Activated CD4-positive, alpha-beta T cell treated with anti-CD3 and anti-CD28 coated beads for 48 hours (primary cell): ENCODE data around the gene ADO.

Source experiments
- DNase-seq: peaks from one replicate; pipeline ENCODE4 v3.0.0-alpha.2; 2020

Gene ADO

DNA sequence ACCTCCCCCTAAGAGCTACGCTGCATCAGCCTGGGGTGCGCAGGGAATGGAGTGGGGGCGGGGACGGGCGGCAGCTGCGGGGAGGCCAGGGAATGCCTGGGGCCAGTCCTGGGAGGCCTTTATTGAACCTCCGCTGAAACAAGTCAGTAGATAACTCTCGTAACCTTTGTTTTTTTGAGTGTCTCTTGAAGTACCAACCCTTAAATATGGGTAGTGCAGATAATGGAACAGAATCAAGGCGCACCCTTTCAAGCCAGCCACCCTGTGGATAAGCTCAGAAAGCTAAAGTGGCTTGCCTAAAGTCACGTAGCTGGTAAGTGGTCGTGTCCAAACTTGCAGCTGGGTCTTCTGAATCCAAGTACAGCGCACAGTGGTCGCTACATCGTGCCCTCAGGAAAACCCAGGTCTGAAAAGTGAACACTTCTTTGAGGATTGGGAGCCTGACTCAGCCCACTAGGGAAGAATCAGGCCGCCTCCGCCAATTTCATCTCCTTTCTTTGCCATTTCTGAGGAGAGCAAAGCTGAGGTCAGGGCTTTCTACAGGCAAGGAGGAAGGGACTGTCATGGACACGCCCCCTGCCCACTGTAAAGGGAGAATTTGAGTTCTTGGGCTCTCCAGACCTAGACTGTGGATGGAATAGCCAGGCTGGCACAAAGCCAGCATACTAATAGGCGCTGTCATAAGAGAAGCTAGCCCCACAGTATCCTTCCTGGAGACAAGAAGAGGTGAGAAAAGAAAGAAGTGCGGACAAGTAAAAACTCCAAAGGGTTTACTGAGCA lies 14.8 kb downstream of the ADO start:
- DNase-seq = peak; percentile 16

DNA sequence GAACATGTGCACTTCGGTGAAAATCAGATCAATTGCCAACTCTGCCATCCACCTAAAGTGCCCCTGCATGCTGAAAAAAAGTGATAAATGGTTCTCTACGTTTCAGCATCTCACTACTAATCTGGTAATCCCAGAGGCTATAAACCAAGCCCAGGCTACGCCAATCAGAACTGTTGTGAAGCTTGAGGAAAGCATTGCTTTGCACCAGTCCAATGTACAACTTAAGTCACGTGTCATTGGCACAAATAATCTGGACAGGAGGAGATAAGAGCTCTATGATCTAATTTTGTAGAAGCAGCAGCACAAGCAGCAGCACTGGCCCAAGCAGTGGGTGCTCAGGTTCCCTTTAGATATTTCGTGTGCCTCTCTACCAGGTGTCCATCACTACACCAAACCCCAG lies 16.1 kb downstream of the ADO start:
- DNase-seq = no peak

DNA sequence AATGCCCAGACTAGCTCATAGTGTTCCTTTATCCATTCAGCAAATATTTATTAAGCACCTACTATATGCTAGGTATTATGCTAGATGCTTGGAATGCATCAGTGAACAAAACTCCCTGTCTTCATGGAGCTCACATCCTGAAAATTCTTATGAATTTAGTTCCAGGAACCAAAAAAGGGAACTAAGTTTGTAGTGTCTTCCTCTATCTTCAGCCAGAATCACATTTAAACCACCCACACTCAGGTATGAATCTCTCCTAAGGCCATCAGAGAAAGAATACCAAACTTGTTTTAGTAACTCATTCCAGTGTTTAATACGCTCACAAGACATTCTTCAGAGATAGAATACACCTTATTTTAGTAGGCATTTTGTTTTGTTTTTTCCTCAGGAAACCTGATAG lies 21.8 kb downstream of the ADO start:
- no peak for DNase-seq

DNA sequence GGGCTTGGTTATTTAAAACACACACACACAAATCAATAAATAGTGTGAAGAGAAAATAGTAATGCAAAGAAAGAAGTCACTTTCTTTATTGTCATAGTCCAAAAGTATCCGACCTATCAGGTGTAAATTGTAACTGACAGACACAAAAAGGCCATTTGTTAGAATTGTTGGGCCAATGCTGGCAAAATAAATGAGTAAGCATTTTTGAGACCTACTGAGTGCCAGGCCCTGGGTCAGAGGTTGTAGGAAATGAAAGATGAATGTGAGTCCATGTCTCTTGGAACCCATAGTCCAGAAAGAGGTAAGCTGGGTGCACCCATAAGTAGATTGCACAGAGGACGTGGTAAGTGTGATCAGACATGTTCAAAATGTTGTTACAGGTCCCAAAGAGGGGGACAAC lies 25.1 kb downstream of the ADO start:
- no peak for DNase-seq

DNA sequence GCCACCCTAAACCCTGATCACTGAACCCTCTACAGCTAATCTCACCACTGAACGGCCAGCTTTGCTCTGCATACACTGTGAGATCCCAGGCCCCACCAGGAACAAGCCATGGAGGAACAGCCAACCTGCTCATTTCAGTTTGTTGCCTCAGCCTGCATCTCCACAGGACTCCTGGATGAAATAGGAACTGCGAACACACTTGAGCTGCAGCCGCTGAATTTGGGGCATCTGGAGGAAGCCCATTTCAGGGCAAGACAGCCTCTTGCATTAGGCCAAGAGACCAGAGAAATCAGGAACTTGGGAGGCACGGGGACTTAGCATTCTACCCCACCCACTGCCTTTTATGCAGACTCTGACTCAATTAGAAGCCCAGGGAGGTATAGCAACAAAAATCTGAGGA lies 26.2 kb downstream of the ADO start:
- DNase-seq = no peak

DNA sequence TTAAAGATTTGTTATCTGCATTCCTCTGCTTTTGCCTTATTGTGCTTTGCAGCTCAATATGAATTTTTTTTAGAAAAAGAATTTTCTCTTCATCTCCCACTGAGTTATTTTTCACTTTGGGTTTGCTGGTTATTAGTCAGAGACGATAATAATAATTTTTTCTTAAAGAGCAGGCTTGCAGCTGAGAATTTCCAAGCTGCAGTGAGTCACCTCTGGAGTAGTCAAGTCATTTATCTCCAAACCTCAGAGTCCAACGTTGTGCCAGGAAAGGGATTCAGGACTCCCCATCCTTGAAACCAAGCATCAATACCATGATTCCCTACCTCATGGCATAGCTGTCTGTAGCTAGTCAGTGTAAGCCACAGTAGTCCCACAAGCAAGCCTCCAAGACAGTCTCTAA lies 26.8 kb downstream of the ADO start:
- DNase-seq = no peak

DNA sequence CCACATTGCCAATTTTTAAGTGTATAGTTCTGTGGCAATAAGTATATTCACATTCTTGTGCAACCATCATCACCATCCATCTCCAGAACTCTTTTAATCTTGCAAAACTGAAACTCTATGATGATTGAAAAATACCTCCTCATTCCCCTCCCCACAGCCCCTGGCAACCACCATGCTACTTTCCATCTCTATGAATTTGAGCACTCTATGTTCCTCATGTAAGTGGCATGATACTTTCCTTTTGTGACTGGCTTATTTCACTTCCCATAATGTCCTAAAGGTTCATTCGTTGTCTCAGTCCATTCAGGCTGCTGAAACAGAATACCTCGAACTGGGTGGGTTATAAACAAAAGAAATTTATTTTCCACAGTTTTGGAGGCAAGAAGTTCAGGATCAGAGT lies 35.1 kb downstream of the ADO start:
- DNase-seq = peak; percentile 42

DNA sequence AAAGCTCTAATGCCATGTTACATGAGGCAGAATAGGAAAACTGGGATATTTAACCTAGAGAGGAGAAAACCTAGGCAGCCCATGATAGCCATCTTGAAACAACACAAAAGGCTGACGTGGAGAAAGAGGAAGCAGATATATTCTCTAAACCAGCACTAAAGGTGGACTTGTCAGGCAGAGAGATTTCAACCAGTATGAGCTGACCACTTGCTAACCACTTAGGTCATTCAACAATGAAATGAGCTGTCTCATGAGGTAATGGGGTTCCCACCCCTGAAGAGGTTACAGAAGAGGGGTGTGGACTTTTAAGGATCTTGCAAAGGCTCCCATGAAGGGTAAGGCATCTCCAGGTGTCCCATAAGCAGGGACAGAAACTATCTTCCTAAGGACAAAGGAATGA lies 38.5 kb downstream of the ADO start:
- DNase-seq = no peak

DNA sequence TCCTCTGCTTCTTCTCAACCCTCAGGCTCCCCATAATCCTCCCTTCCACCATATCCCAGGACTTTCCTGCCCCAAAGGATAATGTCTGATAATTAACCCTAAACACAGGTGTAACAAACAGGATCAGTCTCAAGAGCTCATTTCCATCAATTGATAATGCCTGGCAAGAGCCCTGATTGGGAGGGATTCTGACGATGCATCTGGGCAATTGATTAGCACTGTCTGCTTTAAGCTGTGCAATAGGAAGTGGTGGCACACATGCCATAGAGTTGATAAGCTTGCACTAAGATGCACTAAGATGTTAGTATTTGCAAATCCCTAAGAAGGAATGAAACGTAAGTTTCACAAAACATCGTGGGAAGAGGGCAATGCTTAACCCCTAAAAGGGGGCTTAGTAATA lies 39.1 kb downstream of the ADO start:
- peak; percentile 20 for DNase-seq

DNA sequence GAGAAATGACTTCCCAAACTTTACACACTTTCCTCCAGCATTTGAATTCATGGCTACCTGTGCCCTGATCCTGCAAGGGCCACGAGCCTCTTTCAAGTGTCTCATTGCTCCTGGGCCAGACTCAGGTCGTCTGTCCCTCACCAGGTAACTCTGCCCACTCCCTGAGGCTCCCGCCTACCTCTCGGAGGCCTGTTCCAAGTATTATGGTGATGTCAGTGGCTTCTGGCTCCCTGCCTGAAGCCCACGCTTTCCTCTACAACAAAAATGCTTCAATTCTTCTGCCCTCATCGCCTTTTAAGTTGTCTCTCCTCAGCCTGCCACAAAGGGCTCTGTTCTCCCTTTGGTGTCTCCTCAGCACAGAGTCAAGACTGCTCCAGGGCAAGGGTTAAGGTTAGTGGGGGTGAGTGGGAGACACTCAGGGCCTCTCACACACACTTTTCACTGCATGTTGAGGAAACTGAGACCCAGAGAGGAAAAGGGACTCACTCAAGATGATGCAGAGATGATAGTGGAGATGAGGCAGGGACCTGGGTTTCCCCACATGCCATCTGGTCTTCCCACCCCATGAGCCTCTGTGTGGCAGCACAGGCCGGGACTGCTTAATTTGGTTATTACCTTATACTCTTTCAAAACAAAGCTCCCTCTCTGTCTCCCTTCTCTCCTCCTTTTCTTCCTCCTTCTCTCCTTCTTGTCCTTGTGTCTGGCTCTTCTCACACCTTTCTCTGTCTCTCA lies 39.9 kb downstream of the ADO start:
- peak; percentile 50 for DNase-seq

DNA sequence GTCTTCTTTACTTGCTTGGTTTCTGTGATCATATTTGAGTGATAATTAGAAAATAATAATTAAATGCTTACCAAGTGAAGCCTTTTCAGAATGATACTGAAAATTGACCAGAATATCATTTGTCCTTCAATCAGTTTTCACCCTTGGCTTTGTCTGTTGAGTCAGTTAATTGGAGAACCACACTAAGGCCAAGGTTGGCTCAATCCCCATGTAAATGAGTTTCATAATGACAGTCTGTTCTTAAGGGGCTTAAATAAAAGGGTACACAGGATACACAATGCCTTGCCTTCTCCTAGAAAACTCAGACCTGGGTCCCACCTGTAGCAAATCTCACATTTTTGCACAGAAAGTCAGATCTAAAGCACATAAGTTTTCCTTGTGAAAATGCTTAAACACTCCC lies 42.9 kb downstream of the ADO start:
- no peak for DNase-seq

DNA sequence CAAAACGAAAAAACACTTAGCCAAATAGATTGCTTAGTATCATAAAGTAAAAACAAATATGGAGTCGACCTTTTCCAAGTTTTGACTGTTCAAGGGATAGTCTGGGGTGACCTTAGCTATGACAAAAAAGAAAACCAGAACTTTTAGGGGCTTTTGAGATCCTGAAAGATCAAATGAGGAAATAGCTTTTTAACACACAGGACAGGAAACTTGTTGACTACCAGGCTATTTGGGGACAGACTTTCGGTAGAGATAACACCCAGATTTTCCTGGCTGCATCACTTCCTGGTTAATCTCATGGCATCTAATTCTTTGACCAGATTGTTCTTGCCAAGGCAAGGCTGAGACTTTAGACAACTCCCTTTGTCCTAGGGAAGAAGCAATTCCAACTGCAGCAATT lies 46.1 kb downstream of the ADO start:
- DNase-seq = no peak

DNA sequence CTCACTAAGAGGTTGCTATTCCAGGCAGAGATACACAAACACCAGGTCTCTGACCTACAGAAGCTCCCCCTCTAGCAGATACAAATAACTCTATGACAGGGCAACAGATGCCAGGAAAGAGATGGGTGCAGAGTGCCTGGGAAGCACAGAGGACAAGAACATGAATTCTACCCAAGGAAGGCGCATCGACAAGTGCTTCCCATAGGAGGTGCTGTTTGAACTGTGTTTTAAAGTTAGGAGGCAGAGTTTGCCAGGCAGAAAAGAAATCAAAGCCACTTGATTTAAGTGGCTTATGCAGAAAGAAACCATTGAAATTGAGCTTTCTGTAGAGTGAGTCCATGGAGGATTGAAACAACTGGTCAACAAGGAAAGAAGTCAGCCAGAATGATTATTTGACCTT lies 46.9 kb downstream of the ADO start:
- DNase-seq = peak; percentile 58

DNA sequence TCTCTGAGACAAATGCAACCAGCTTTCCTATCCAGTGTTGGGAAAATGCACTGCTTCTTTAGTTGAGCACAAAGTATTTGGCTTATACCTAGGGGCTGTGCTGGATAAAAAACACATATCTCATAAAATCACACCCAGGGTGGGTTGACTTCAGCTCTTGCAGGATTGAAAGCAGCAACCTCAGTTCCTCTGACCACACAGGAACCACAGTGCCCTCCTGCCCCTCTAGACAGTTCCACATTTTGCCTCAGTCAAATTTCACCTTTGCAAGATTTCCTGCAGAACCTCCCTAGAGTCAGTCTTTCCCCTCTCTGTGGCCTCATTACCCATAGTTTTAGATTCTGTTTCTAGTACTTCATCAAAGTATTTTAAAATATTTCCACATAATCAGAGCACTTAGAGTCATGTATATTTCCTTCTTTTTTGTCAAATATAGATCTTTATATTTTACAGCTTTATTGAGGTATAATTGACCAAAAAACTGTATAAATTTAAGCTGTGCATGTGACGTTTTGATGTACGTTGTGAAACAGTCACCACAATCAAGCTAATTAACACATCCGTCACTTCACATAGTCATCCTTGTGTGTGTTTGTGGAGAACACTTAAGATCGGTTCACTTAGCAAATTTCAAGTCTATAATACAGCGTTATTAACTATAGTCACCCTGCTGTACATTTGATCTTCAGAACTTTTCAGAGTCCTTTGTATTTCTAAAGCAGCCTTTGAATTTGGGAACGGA lies 48.6 kb downstream of the ADO start:
- peak; percentile 65 for DNase-seq

DNA sequence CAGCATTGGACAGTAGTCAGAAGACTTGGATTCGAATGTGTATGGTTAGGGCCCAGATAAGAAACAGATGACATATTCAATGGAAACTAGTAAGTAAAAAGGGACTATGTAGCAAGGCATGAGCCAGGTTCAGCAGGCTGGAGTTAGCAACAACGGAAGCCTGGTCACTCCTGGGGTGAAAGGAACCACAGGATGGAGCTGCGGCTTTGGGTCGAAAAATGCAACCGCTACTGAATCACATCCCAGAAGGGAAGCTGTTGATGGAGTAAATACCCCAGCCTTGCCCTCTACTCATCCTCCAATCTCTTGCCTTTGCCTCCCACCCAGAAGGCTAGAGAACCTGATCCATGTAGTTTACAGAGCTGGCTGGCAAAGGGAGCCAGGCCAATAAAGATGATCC lies 49.2 kb downstream of the ADO start:
- peak; percentile 75 for DNase-seq

DNA sequence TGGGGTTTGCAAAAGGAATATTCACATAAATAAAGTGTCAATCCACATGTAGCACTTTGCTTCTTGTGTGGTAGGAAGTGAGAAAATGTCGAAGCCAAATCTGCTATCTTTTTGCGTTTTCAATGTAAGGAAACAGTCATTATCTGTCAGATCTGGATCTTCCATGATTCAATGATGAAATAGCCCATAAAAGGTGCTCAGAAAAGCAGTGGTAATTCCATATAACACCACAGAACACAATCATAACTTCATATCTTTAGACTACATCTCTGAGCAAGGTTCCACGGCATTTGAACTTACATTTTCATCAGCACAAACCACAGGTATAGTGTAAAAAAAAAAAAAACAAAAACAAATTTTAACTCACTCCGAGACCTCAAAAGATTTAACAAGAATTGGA lies 51.5 kb downstream of the ADO start:
- no peak for DNase-seq
